GM21360 (cell line): Measurements from ENCODE around the gene FCRL4.

Source experiments
- ATAC-seq: cut with Tn5 transposase; IDR thresholded peaks from one replicate; pipeline ENCODE4 v1.9.1; 2021; ENCODE audit warnings: mild to moderate bottlenecking, moderate library complexity; ENCODE audit not compliant: unreplicated experiment

FCRL4 gene

DNA sequence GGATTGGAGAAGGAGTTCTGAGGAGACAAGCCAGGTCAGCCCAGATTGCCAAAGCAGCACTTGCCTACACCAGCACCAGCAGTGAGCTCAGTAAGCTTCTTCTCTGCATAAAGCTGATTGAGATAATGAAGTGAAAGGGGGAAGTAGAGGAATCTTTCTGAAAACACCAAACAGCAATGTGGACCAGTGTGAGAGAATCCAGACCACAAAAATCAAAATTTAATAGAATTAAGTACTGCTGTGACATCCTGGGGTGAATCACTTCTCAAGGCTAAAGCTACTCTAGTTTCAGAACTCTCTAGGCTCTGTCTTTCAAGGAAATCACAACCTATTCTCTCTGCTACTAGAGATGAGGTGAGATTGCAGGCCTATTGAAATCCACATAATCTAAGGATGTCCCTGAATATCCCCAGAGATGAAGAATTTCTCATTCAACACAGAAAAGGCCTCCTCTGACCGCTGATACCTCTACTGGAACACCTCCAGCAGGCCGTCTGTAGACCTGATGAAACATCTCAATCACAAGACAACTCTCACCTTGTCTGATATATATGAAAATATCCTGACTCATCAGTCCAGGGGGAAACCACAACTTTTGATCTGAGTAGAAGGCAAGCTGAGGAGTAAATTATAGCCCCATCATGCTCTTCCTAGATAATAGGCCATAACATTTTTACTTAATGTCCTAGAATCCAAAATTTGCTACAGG is at the start of gene FCRL4:
Gene FCRL4, minus strand, starts transcription at position 127 of the 709 bp plus-strand sequence. CDS start 141 bp downstream, outside the sequence.
- peak; percentile 39 for ATAC-seq

DNA sequence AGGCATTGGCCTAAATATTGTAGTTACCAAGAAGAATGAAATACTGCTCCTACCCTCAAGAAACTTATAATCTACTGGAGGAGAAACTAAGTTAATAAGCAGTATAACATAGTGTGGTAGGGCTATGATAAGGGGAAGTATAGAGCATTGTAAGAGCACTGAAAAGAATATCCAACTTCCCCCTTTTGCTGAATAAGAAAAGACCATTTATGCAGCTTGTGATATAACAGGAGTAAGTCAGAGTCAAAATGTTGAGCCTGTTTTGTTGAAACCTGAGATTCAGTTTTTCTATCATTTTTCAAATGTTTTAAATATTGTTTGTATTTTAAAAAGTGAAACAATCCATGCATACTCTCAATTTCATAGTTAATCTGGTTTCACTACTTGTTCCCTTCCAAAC is 48.3 kb upstream of the FCRL4 start:
- ATAC-seq = no peak

GRCh38 chr1:157641177-157641576 is 43.3 kb upstream of the FCRL4 start:
- no peak for ATAC-seq

DNA sequence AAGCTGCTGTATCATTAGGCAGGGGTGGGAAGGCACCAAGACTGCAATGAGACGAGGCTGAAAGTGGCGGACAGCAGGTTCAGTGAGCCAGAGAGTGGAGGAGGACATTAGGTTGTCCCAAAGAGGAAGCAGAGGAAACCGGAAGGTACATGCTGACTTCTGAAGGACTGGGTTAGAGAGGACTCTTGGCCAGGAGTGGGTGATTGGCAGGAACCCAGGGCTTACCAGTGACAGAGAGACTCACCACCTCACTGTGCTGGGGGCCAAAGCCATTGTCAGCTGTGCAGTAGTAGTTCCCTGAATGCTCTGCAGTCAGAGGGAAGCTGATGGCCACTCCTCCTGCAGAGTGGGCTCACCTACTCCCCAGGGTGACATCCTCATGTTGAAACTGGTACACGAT is 41.9 kb upstream of the FCRL4 start:
- ATAC-seq = no peak

GRCh38 chr1:157628773-157629172 is 30.9 kb upstream of the FCRL4 start:
- ATAC-seq = no peak

GRCh38 chr1:157626099-157626498 is 28.2 kb upstream of the FCRL4 start:
- ATAC-seq = no peak

DNA sequence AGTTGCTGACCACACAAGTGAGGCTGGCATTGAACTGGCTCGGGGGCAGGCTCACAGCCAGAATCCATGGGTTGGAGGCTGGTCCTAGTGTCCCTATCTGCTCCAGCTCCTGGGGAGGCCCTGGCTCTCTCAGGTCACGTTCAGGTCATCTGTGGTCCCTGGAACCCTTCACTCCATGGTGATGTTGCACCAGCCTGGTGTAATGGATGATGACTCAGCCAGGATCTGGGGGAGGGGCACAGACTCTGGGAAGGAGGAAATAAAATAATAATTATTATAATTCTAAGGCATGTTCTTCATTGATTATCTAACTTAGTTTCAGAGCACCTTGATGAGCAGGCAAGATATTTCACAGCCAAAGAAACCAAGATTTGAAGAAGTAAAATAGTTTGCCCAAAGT is 26.6 kb upstream of the FCRL4 start:
- ATAC-seq = no peak

DNA sequence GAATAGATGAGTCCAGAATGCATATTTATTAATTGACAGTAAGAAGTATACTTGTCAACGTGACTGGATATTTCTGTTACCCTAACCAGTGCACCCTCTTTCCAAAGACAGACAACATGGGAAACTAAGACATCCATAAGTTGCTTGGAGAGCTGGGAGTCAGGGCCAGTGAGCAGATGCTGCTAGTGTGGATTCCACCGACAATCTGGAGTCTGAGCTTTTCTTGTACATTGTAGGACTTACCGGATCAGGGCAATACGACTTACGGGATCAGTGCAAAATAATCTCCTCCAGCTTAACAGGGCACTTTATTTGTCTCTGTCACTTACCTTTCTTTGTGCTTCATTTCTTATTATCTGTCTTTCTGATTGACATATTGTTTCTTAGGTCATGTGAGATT is 24.6 kb upstream of the FCRL4 start:
- ATAC-seq = no peak

GRCh38 chr1:157618190-157618589 is 20.3 kb upstream of the FCRL4 start:
- ATAC-seq = no peak

DNA sequence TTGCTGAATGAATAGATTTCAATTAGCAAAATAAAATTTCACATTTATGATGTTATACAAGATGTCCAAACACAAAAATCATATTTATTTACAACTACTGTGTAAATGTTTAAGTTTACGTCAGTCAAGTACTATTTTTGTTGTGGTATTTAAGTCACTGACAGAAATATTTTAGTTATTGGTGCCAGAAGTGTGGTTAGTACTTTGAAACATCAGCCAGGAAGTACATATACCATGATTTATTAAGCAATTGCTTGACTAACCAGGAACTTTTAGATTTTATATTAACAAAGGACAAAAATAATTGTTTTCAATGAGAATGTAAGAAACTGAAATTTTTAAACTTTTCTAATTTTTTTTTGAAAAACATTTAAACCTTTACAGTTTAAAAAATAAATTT is 2.4 kb upstream of the FCRL4 start:
- ATAC-seq = no peak

- no peak for ATAC-seq
These were observed 1.5 kb downstream of the FCRL4 start for GRCh38 chr1:157596384-157596783.

DNA sequence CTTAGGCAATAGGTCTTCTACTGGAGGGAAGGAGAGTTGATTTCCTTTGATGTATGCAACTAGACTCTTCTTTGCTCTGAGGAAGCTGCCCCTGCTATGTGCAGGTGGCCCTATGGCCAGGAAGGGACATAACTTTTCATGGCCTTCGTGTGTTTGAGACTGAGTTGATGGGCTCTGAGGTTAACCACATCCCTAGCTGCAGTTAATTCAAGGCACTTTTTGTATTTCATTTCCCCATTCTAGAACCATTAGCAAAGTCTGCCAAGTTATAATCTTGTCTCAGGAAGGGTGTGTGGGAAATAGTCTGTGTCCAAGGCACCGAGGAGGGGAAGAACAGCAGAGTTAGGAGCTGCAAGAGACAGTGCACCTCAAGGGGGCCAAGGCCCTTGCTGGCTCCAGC is 2.5 kb downstream of the FCRL4 start:
- ATAC-seq = peak; percentile 53

GRCh38 chr1:157585984-157586383 is 11.9 kb downstream of the FCRL4 start:
- ATAC-seq = no peak

DNA sequence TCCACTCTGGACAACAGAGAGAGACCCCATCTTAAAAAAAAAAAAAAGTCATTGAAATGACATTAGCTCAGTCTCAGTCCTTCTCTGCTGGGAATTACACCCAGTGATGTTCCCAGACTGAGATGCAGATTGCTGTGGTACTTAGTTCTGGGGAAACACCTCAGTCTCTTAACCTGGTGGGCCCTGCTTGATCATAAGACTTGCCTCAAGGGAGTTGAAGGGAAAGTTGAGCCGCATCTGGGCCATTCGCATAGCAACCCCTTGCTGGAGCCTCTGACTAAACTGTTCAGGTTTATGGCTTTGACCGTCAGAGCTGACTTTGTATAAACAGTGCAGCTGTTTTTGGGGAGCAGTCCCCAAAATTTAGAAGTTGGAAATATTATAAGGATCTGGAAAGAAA is 13.4 kb downstream of the FCRL4 start:
- ATAC-seq = no peak

- ATAC-seq = no peak
These were observed 17.1 kb downstream of the FCRL4 start for GRCh38 chr1:157580828-157581210.

DNA sequence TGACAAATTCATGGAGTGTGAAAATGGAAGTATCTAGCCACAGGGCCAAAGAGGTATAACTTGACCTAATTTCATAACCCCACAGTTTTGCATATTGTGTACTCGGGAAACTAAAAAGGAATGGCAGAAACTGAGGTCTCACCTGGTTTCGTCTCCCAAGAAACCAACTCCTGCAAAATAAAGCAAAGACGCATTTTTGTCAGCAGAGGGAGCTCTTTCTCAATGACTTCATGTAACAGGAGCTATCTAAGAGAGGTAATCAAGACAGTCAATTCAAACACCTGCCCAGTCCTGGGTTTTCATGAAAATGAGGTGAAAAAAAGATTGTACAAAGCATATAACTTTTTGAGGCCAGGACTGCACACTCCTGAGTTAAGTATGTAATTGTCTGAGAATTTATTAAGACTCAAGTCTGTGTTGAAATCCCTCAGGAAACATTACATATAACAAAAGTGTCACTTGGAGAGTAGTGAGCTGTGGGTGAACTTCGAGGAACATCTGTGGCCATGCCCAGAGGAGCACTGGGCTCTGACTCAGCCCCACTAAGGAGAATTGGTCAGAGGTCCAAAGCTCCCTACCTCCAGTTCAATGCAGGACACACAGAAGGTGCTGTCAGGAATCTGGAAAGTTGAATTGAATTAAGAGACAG is 17.6 kb downstream of the FCRL4 start:
- no peak for ATAC-seq

- no peak for ATAC-seq
These were observed 20.5 kb downstream of the FCRL4 start for GRCh38 chr1:157577420-157577819.

DNA sequence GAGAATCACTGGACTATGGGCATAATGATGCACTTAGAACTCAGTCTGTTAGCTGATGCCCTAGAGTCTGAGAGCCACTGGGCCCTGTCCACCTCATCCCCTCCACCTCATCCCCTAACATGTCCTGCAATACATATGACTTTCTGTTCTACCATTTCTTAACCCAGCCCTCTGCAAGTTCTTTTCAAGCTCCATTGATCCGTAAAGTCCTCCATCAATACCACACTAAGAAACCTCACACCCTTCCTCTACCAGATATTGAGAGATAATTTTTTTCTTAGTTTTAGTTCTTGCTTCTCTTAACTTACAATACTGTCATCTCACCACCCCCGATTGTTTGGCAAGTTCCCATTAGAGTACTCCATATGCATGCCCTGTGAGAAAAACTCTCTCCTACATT is 22.1 kb downstream of the FCRL4 start:
- ATAC-seq = peak; percentile 64

DNA sequence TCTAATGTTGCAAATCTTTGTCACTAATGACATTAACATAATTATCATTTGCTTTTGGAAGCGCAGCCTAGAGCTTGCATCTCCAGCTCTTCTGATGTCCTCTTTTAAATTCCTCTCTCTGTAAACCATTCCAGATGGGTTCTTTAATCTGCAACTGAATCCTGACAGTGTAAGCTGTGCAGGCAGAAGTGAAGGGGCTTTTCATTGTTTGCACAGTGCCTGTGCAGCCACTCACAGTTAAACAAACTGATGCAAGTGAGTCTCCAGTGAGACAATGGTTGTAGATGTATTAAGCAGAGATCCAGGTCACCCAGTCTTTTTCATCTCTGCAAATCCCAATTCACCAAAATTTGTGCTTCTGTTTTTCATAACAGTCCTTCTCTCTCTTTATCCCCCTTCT is 23.0 kb downstream of the FCRL4 start:
- no peak for ATAC-seq

- no peak for ATAC-seq
These were observed 31.2 kb downstream of the FCRL4 start for GRCh38 chr1:157566484-157567300.

GRCh38 chr1:157562515-157562914 is 35.4 kb downstream of the FCRL4 start:
- ATAC-seq = peak; percentile 69

DNA sequence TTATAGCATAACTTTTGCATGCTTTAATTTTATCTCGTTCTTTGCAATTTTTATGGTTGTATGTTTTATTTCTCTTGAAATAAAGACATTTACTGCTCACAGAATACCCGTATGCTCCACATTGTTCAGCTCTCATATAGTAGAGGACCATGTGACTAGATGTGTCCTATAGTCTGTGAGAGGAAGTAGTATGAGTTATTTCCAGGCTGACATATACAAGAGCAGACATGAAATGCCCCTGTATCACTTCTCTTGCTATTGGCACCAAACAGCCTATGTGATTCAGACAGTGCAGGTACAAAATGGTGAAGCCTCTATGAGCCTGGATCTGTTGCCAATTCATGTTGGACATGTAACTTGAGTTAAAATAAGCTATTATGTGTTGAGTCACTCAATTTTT is 39.8 kb downstream of the FCRL4 start:
- no peak for ATAC-seq
